ENCODE measurements around the gene SCIN.
"Not testable (repeated sequence)": the region's sequence is repeated elsewhere in the genome, so short reads cannot be mapped to it uniquely, and the experiment has no call there.

- not testable (repeated sequence) for TF ChIP-seq POLR2AphosphoS5, CTCF (IDR thresholded peaks at IDR 0.05)
These were observed 89.9 kb downstream of the SCIN start for GRCh38 chr7:12660423-12660822.
